Measurements from ENCODE around the gene C10orf90.

Gene C10orf90

GRCh38 chr10:126670056-126670894 is at the start of gene C10orf90:
C10orf90 (minus strand) TSS chr10:126670693; CDS start chr10:126670480, 213 bp downstream.
- no peak for DNase-seq (ENCODE audit: low spot score)

- DNase-seq (ENCODE audit: low spot score) = no peak
These were observed 45.9 kb upstream of the C10orf90 start for GRCh38 chr10:126716366-126716765.

GRCh38 chr10:126713594-126713993 is 43.1 kb upstream of the C10orf90 start:
- no peak for DNase-seq (ENCODE audit: low spot score)

GRCh38 chr10:126712681-126713080 is 42.2 kb upstream of the C10orf90 start:
- DNase-seq (ENCODE audit: low spot score) = no peak

GRCh38 chr10:126705951-126706565 is 35.6 kb upstream of the C10orf90 start:
- DNase-seq (ENCODE audit: low spot score) = no peak

- no peak for DNase-seq (ENCODE audit: low spot score)
These were observed 34.6 kb upstream of the C10orf90 start for GRCh38 chr10:126705131-126705530.

- no peak for DNase-seq (ENCODE audit: low spot score)
These were observed 34.2 kb upstream of the C10orf90 start for GRCh38 chr10:126704649-126705048.

GRCh38 chr10:126702181-126702580 is 31.7 kb upstream of the C10orf90 start:
- DNase-seq (ENCODE audit: low spot score) = no peak

GRCh38 chr10:126701526-126701925 is 31.0 kb upstream of the C10orf90 start:
- no peak for DNase-seq (ENCODE audit: low spot score)

- no peak for DNase-seq (ENCODE audit: low spot score)
These were observed 26.2 kb upstream of the C10orf90 start for GRCh38 chr10:126696684-126697083.

GRCh38 chr10:126691456-126691855 is 21.0 kb upstream of the C10orf90 start:
- DNase-seq (ENCODE audit: low spot score) = no peak

GRCh38 chr10:126690534-126690933 is 20.0 kb upstream of the C10orf90 start:
- no peak for DNase-seq (ENCODE audit: low spot score)

GRCh38 chr10:126689461-126689994 is 19.0 kb upstream of the C10orf90 start:
- no peak for DNase-seq (ENCODE audit: low spot score)

GRCh38 chr10:126687121-126687606 is 16.7 kb upstream of the C10orf90 start:
- no peak for DNase-seq (ENCODE audit: low spot score)

GRCh38 chr10:126686719-126687118 is 16.2 kb upstream of the C10orf90 start:
- DNase-seq (ENCODE audit: low spot score) = no peak

- DNase-seq (ENCODE audit: low spot score) = no peak
These were observed 15.8 kb upstream of the C10orf90 start for GRCh38 chr10:126686268-126686667.

- DNase-seq (ENCODE audit: low spot score) = no peak
These were observed 15.3 kb upstream of the C10orf90 start for GRCh38 chr10:126685756-126686155.

- DNase-seq (ENCODE audit: low spot score) = no peak
These were observed 13.8 kb upstream of the C10orf90 start for GRCh38 chr10:126684171-126684745.

GRCh38 chr10:126683466-126683865 is 13.0 kb upstream of the C10orf90 start:
- DNase-seq (ENCODE audit: low spot score) = no peak

- DNase-seq (ENCODE audit: low spot score) = no peak
These were observed 5.4 kb upstream of the C10orf90 start for GRCh38 chr10:126675656-126676438.

- no peak for DNase-seq (ENCODE audit: low spot score)
These were observed 4.4 kb upstream of the C10orf90 start for GRCh38 chr10:126674741-126675515.

All from HuH-7.5 (cell line).